Measurements from ENCODE around the gene NIN.
A peak's percentile ranks its signal among the peaks of the same experiment; 100 is the strongest.

NIN gene

GRCh38 chr14:50830932-50831725, at the start of gene NIN:
Gene NIN, minus strand, starts transcription at chr14:50831162. Its CDS starts 9,106 bp downstream, at chr14:50822056.
- DNase-seq = peak; percentile 75

GRCh38 chr14:50875359-50876070, 44.6 kb upstream of the NIN start:
- DNase-seq = no peak

- no peak for DNase-seq
Observed at GRCh38 chr14:50874757-50875156, 43.8 kb upstream of the NIN start.

GRCh38 chr14:50871914-50872732, 41.2 kb upstream of the NIN start, which contains the start of gene ABHD12B:
Gene ABHD12B, plus strand, starts transcription at chr14:50872053. Its CDS starts 122 bp downstream, at chr14:50872175.
- no peak for DNase-seq

GRCh38 chr14:50871228-50871627, 40.3 kb upstream of the NIN start:
- no peak for DNase-seq

GRCh38 chr14:50865391-50866076, 34.6 kb upstream of the NIN start:
- DNase-seq = no peak

- DNase-seq = no peak
Observed at GRCh38 chr14:50864946-50865345, 34.0 kb upstream of the NIN start.

- no peak for DNase-seq
Observed at GRCh38 chr14:50864237-50864636, 33.3 kb upstream of the NIN start.

GRCh38 chr14:50862036-50862570, 31.1 kb upstream of the NIN start:
- DNase-seq = no peak

- peak; percentile 88 for DNase-seq
Observed at GRCh38 chr14:50860478-50861086, 29.6 kb upstream of the NIN start.

- no peak for DNase-seq
Observed at GRCh38 chr14:50859296-50859624, 28.3 kb upstream of the NIN start.

- DNase-seq = no peak
Observed at GRCh38 chr14:50856660-50857059, 25.7 kb upstream of the NIN start.

- no peak for DNase-seq
Observed at GRCh38 chr14:50855558-50855957, 24.6 kb upstream of the NIN start.

- no peak for DNase-seq
Observed at GRCh38 chr14:50854521-50854920, 23.6 kb upstream of the NIN start.

GRCh38 chr14:50853891-50854290, 22.9 kb upstream of the NIN start:
- DNase-seq = no peak

- DNase-seq = no peak
Observed at GRCh38 chr14:50846226-50846880, 15.4 kb upstream of the NIN start.

- no peak for DNase-seq
Observed at GRCh38 chr14:50845166-50845565, 14.2 kb upstream of the NIN start.

GRCh38 chr14:50844391-50844790, 13.4 kb upstream of the NIN start:
- DNase-seq = no peak

GRCh38 chr14:50839691-50840090, 8.7 kb upstream of the NIN start:
- DNase-seq = no peak

- no peak for DNase-seq
Observed at GRCh38 chr14:50839048-50839447, 8.1 kb upstream of the NIN start.

GRCh38 chr14:50837850-50838470, 7.0 kb upstream of the NIN start:
- DNase-seq = no peak
